GM18498 (cell line): ENCODE measurements around the gene PBX3.

Experiments
- ATAC-seq: cut with Tn5 transposase; IDR thresholded peaks from one replicate; pipeline ENCODE4 v1.9.1; 2021; ENCODE audit warnings: mild to moderate bottlenecking, moderate library complexity; ENCODE audit not compliant: unreplicated experiment

The PBX3 gene

GRCh38 chr9:125861405-125862058 lies 114.4 kb downstream of the PBX3 start:
- ATAC-seq, result no peak

GRCh38 chr9:125863923-125864322 lies 116.8 kb downstream of the PBX3 start:
- ATAC-seq, result no peak

GRCh38 chr9:125867751-125868415 lies 120.7 kb downstream of the PBX3 start:
- no peak for ATAC-seq

- no peak for ATAC-seq
Measured at GRCh38 chr9:125878164-125878631, 131.0 kb downstream of the PBX3 start.

GRCh38 chr9:125881042-125881441 lies 133.9 kb downstream of the PBX3 start:
- ATAC-seq, result no peak

GRCh38 chr9:125883565-125884217 lies 136.5 kb downstream of the PBX3 start:
- ATAC-seq, result no peak

GRCh38 chr9:125884218-125884595 lies 137.0 kb downstream of the PBX3 start:
- ATAC-seq, result no peak

- ATAC-seq, result no peak
Measured at GRCh38 chr9:125885405-125886034, 138.3 kb downstream of the PBX3 start.

- no peak for ATAC-seq
Measured at GRCh38 chr9:125886365-125886764, 139.2 kb downstream of the PBX3 start.

GRCh38 chr9:125887172-125887571 lies 140.0 kb downstream of the PBX3 start:
- ATAC-seq, result no peak

GRCh38 chr9:125888211-125888610 lies 141.0 kb downstream of the PBX3 start:
- no peak for ATAC-seq

- ATAC-seq, result peak; percentile 12
Measured at GRCh38 chr9:125889112-125889475, 141.9 kb downstream of the PBX3 start.

GRCh38 chr9:125889476-125890419 lies 142.6 kb downstream of the PBX3 start:
- peak; percentile 70 for ATAC-seq

- ATAC-seq, result no peak
Measured at GRCh38 chr9:125890826-125891225, 143.7 kb downstream of the PBX3 start.

GRCh38 chr9:125893277-125893676 lies 146.1 kb downstream of the PBX3 start:
- ATAC-seq, result no peak

- no peak for ATAC-seq
Measured at GRCh38 chr9:125894566-125894965, 147.4 kb downstream of the PBX3 start.

- ATAC-seq, result no peak
Measured at GRCh38 chr9:125896404-125896803, 149.2 kb downstream of the PBX3 start.

GRCh38 chr9:125896964-125897363 lies 149.8 kb downstream of the PBX3 start:
- no peak for ATAC-seq

GRCh38 chr9:125897481-125897880 lies 150.3 kb downstream of the PBX3 start:
- no peak for ATAC-seq

- no peak for ATAC-seq
Measured at GRCh38 chr9:125902214-125902613, 155.0 kb downstream of the PBX3 start.
